ENCODE results near the gene NTRK2.

DNA sequence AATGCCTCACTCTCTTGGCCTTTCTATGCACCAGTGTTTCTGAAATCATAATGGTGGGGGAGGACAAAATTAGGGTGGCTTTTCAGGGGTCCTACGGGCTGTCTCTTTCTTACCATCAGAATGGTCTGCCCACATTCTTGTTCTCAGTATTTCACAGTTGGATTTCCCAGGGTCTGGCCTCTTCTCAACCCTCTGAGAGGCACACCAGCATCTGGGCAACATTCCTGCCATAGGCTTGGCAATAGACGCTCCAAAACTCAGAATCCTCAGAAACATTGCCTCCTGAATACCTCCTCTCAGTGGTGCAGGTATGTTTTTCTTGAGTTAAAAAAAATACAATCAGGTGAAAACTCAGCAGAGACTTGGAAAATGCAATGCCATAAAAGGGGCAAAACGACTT, 358.3 kb downstream of the NTRK2 start:
- TF ChIP-seq, protein P1, sequence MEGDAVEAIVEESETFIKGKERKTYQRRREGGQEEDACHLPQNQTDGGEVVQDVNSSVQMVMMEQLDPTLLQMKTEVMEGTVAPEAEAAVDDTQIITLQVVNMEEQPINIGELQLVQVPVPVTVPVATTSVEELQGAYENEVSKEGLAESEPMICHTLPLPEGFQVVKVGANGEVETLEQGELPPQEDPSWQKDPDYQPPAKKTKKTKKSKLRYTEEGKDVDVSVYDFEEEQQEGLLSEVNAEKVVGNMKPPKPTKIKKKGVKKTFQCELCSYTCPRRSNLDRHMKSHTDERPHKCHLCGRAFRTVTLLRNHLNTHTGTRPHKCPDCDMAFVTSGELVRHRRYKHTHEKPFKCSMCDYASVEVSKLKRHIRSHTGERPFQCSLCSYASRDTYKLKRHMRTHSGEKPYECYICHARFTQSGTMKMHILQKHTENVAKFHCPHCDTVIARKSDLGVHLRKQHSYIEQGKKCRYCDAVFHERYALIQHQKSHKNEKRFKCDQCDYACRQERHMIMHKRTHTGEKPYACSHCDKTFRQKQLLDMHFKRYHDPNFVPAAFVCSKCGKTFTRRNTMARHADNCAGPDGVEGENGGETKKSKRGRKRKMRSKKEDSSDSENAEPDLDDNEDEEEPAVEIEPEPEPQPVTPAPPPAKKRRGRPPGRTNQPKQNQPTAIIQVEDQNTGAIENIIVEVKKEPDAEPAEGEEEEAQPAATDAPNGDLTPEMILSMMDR (conservative IDR thresholded peaks at IDR 0.05): no peak
- no peak for TF ChIP-seq EZH2 (IDR thresholded peaks at IDR 0.05; ENCODE audit: low read depth)
